Mesendoderm (in vitro differentiated cells): ENCODE measurements around the gene TAF8.

Experiments
- DNase-seq: peaks from one replicate; pipeline ENCODE4 v3.0.0; 2013
- H2AK5ac ChIP-seq: 2 replicates; pipeline ENCODE4 v1.6.1; 2013; ENCODE audit warnings: low read length, inconsistent platforms
- H2BK120ac ChIP-seq: 2 replicates; pipeline ENCODE4 v1.6.1; 2013; ENCODE audit warnings: low read depth, mild to moderate bottlenecking, low read length, moderate library complexity, mixed read lengths
- H2BK15ac ChIP-seq: replicated peaks from 2 replicates; pipeline ENCODE4 v1.6.1; 2013; ENCODE audit warnings: low read depth, mild to moderate bottlenecking, moderate library complexity
- H2BK5ac ChIP-seq: 2 replicates; pipeline ENCODE4 v1.6.1; 2013; ENCODE audit warnings: low read length, inconsistent platforms
- H3K18ac ChIP-seq: 2 replicates; pipeline ENCODE4 v1.6.1; 2013; ENCODE audit warnings: mild to moderate bottlenecking, low read length, mixed read lengths
- H3K23ac ChIP-seq: one replicate; pipeline ENCODE4 v1.6.1; 2013; ENCODE audit warnings: low read length
- H3K27ac ChIP-seq: 2 replicates; pipeline ENCODE4 v1.5.1; 2013; ENCODE audit warnings: low read depth, mild to moderate bottlenecking, inconsistent platforms, low read length, moderate library complexity
- H3K27me3 ChIP-seq: 2 replicates; pipeline ENCODE4 v1.6.1; 2013; ENCODE audit warnings: low read length, control low read depth, mild to moderate bottlenecking, inconsistent platforms; ENCODE audit not compliant: insufficient read depth, poor library complexity
- H3K36me3 ChIP-seq: 2 replicates; pipeline ENCODE4 v1.6.1; 2013; ENCODE audit warnings: low read length, inconsistent platforms; ENCODE audit not compliant: control insufficient read depth, insufficient read depth
- H3K4ac ChIP-seq: one replicate; pipeline ENCODE4 v1.6.1; 2013; ENCODE audit warnings: low read depth, mild to moderate bottlenecking, low read length, moderate library complexity
- H3K4me1 ChIP-seq: 2 replicates; pipeline ENCODE4 v1.6.1; 2013; ENCODE audit warnings: low read depth, low read length, inconsistent platforms; ENCODE audit not compliant: control insufficient read depth
- H3K4me2 ChIP-seq: 2 replicates; pipeline ENCODE4 v1.6.1; 2013; ENCODE audit warnings: low read length
- H3K4me3 ChIP-seq: 2 replicates; pipeline ENCODE4 v1.5.1; 2013; ENCODE audit warnings: mild to moderate bottlenecking, low read length
- H3K56ac ChIP-seq: one replicate; pipeline ENCODE4 v1.6.1; 2013; ENCODE audit warnings: low read length
- H3K79me1 ChIP-seq: 2 replicates; pipeline ENCODE4 v1.6.1; 2013; ENCODE audit warnings: low read length, inconsistent platforms
- H3K79me2 ChIP-seq: 2 replicates; pipeline ENCODE4 v1.6.1; 2013; ENCODE audit warnings: mild to moderate bottlenecking, low read length; ENCODE audit not compliant: control insufficient read depth, insufficient read depth
- H3K9ac ChIP-seq: 2 replicates; pipeline ENCODE4 v1.6.1; 2013; ENCODE audit warnings: low read length, inconsistent platforms
- H4K5ac ChIP-seq: one replicate; pipeline ENCODE4 v1.6.1; 2013; ENCODE audit warnings: low read length
- H4K8ac ChIP-seq: one replicate; pipeline ENCODE4 v1.6.1; 2013; ENCODE audit warnings: low read depth, mild to moderate bottlenecking, control low read depth, low read length, moderate library complexity
- WGBS: extraction: QIAGEN DNeasy Blood & Tissue Kit; methylation state at CpG from one replicate; pipeline ENCODE4 v1.1.7; 2013; ENCODE audit warnings: low lambda C conversion rate, missing lambda C conversion rate; ENCODE audit not compliant: insufficient coverage; ENCODE audit errors: extremely low coverage; 5-methylcytosine and 5-hydroxymethylcytosine counted together

The TAF8 gene

DNA sequence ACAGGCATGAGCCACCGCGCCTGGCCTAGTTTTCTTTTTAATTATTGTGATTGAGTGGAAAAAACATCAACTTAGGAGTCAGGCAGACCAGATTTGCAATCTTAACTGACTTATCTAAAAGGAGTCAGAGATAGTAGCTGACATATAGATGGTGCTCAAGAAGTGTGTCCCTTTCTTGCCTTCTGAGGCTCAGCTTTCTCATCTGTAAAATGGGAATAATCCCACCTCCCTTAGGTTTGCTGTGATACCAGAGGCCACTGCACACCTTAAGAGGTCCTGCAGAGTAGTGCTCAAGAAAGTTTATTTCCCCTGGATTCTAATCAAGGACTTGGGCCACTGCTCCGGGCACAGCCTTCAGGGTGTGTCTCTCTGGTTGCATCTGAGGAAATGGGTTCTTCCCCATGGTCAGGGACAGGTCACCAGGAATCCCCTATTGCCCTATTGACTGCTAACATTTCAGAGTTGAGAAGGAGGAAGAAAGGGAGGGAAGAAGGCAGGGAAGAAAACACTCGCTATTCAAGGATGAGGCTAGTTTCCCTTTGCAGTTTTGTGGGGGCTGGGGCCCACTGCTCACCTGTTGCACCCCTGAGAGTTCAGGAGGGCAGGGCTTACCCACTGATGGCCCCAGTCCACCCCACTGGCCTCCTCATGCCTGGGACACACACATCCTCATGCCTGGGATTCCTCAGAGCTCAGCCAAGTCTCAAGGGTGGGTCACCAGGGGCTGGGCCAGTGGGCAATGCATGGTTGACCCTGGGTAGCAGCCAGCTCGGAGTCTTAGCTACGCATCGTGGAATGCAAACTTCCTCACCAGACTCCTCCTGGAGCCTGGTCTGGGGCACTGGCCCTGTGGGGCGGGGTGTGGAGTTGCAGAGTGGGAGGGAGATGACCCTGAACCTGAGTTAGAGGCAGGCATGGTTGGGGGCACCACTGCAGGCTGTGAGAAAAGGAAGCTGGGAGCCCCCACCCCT lies 70.9 kb downstream of the TAF8 start:
- H3K23ac ChIP-seq: no peak overlapping the region
- DNase-seq: peak; percentile 41
- H4K8ac ChIP-seq: no peak overlapping the region
- H2BK120ac ChIP-seq: no peak overlapping the region
- H3K27me3 ChIP-seq: no peaks in the 10 kb centered on the region
- no peak overlapping the region for H3K9ac ChIP-seq
- H3K36me3 ChIP-seq: peaks cover 10% of the 10 kb centered on the region
- H3K4me1 ChIP-seq: no peaks in the 10 kb centered on the region
- no peak overlapping the region for H2BK5ac ChIP-seq
- no peaks in the 10 kb centered on the region for H3K79me2 ChIP-seq
- no peak overlapping the region for H3K18ac ChIP-seq
- H3K79me1 ChIP-seq: no peaks in the 10 kb centered on the region
- no peak overlapping the region for H4K5ac ChIP-seq
- no peak overlapping the region for H3K4me2 ChIP-seq
- H3K4me3 ChIP-seq: no peak overlapping the region
- no peak overlapping the region for H3K27ac ChIP-seq
- no peak overlapping the region for H3K4ac ChIP-seq
- no CpG with 5 or more reads among the region's 8 CpGs for WGBS
- no peak overlapping the region for H3K56ac ChIP-seq
- no peak overlapping the region for H2BK15ac ChIP-seq
- no peak overlapping the region for H2AK5ac ChIP-seq

DNA sequence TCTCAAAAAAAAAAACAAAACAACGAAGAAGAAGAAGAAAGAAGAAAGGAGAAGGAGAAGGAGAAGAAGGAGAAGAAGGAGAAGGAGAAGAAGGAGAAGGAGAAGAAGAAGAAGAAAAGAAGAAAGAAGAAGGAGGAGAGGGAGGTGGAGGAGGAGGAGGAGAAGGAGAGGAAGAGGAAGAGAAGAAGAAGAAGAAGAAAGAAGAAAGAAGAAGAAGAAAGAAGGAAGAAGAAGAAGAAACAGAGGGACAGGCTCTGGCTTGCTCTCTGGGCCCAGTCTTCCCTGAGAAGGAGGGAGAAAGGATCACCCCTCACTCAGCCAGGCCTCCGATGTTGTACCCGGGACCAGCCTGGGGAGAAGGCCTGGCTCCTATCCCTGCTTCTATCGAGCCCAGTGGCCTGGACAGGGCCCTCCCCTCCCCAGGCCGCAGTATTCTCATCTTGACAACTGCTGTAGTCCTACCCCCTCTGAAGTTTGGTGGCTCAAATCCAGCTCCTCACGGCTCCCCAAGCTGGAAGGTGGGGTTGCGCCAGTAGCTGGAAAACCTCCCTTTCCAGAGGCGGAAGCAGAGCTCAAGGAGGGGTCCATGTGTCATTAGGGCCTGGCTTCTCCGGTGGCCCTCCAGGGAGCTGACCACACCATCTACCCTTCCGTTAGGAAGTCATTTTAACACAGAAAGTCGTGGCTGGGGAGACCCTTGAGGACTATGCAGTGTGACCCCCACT lies 73.2 kb downstream of the TAF8 start:
- no peak overlapping the region for H3K27ac ChIP-seq
- H2BK15ac ChIP-seq: no peak overlapping the region
- no peaks in the 10 kb centered on the region for H3K79me2 ChIP-seq
- no peak overlapping the region for H2AK5ac ChIP-seq
- H3K4me1 ChIP-seq: no peaks in the 10 kb centered on the region
- no peak overlapping the region for H3K4ac ChIP-seq
- H3K4me3 ChIP-seq: no peak overlapping the region
- no peak overlapping the region for H3K23ac ChIP-seq
- H3K9ac ChIP-seq: no peak overlapping the region
- H3K27me3 ChIP-seq: no peaks in the 10 kb centered on the region
- WGBS: no CpG with 5 or more reads among the region's 11 CpGs
- no peak for DNase-seq
- H2BK5ac ChIP-seq: no peak overlapping the region
- no peak overlapping the region for H4K5ac ChIP-seq
- H3K56ac ChIP-seq: no peak overlapping the region
- H2BK120ac ChIP-seq: no peak overlapping the region
- H4K8ac ChIP-seq: no peak overlapping the region
- H3K79me1 ChIP-seq: no peaks in the 10 kb centered on the region
- H3K36me3 ChIP-seq: peaks cover 14% of the 10 kb centered on the region
- H3K18ac ChIP-seq: no peak overlapping the region
- H3K4me2 ChIP-seq: no peak overlapping the region

DNA sequence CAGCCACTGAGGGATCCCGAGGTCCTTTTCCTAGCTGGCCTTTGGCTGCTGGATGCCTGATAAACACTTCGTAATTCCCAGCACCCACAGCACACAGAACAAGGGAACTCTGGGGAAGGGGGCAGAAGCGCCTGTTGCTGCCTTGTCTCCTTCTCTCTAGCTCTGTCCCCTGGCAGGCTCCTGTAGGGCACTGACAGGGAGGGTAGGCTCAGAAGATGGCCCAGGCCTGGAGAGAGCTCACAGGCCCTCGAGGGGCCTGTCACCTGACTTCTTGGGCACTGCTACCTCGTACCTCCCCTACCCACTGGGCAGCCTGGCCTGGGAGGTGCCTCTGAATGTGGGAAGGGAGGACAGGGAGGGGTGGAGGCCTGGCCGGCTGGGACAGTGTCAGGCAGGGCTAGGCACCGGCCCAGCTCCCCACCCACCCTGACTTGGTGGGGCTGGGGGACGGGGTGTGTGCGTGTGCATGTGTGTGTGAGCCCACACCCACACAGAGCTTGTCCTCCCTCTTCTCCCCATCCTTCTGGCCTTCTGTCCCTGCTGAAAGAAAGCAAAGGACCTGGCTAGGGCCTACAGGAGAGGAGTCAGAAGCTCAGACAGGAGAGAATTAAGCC lies 74.0 kb downstream of the TAF8 start:
- Histone ChIP-seq H3K23ac (no peak overlapping the region), H2BK15ac (no peak overlapping the region), H4K5ac (no peak overlapping the region), H3K56ac (no peak overlapping the region), H3K79me2 (no peaks in the 10 kb centered on the region), H2AK5ac (no peak overlapping the region), H3K4ac (no peak overlapping the region), H3K4me3 (no peak overlapping the region), H3K36me3 (peaks cover 14% of the 10 kb centered on the region), H3K4me2 (no peak overlapping the region), H3K18ac (no peak overlapping the region), H3K27ac (no peak overlapping the region), H3K4me1 (no peaks in the 10 kb centered on the region), H3K9ac (no peak overlapping the region), H3K27me3 (no peaks in the 10 kb centered on the region), H4K8ac (no peak overlapping the region), H2BK120ac (no peak overlapping the region), H2BK5ac (no peak overlapping the region), H3K79me1 (peaks cover under 1% of the 10 kb centered on the region)
- DNase-seq: no peak
- no CpG with 5 or more reads among the region's 9 CpGs for WGBS

DNA sequence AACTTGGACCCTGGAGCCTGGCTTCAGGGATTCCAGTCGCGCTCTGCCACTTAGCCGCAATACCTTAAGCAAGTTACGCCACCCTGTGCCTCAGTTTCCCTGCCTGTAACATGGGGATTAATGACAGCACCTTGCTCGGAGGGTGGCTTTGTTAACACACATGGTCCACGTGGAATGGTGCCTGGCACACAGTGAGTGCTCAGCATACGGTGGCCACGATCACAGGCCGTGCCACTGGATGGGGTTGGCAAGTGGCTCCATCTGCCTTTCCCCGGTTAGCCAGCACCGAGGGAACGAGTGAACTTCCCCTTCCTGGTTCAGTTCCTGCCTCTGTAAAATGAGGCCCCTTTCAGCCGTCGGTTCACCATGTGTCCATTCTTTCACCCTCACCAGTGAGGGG lies 74.9 kb downstream of the TAF8 start:
- no CpG with 5 or more reads among the region's 14 CpGs for WGBS
- no peak overlapping the region for H3K27ac ChIP-seq
- no peak for DNase-seq

DNA sequence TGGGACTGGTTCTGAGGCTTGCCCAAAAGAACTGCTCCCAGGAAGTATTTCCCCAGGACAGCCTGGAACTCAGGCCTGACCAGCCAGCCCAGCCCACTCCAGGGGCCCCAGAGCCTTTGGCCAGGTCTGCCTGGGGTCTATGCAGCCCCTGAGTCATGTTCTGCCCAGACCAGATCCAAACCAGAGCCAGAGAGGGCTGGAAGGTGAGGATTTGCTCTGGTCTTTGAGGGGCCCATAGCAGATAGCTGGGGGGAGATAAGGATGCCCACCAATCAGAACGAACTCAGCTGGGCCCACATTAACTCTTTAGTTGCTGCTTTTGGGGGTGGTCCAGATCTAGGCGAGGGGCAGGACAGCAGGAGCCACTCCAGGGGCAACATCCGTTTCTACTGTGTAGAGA lies 75.3 kb downstream of the TAF8 start:
- Histone ChIP-seq H3K56ac (no peak overlapping the region), H3K27ac (no peak overlapping the region), H4K8ac (no peak overlapping the region), H3K4me1 (no peaks in the 10 kb centered on the region), H3K4ac (no peak overlapping the region), H4K5ac (no peak overlapping the region), H3K4me2 (no peak overlapping the region), H3K23ac (no peak overlapping the region), H2BK5ac (no peak overlapping the region), H2AK5ac (no peak overlapping the region), H2BK120ac (no peak overlapping the region), H3K18ac (no peak overlapping the region), H3K4me3 (no peak overlapping the region), H3K9ac (no peak overlapping the region), H3K79me1 (peaks cover 7% of the 10 kb centered on the region), H3K27me3 (no peaks in the 10 kb centered on the region), H3K36me3 (peaks cover 14% of the 10 kb centered on the region), H2BK15ac (no peak overlapping the region), H3K79me2 (peaks cover 3% of the 10 kb centered on the region)
- no CpG with 5 or more reads among the region's 3 CpGs for WGBS
- peak; percentile 37 for DNase-seq

More for the DNA sequence above, 74.9 kb downstream of the TAF8 start:
- Histone ChIP-seq H3K23ac (no peak overlapping the region), H3K4me2 (no peak overlapping the region), H2BK5ac (no peak overlapping the region), H2BK15ac (no peak overlapping the region), H3K4me3 (no peak overlapping the region), H3K4me1 (no peaks in the 10 kb centered on the region), H3K4ac (no peak overlapping the region), H4K8ac (no peak overlapping the region), H3K79me1 (peaks cover 5% of the 10 kb centered on the region), H2BK120ac (no peak overlapping the region), H3K18ac (no peak overlapping the region), H3K79me2 (peaks cover 1% of the 10 kb centered on the region), H4K5ac (no peak overlapping the region), H3K56ac (no peak overlapping the region), H3K9ac (no peak overlapping the region), H2AK5ac (no peak overlapping the region), H3K36me3 (peaks cover 14% of the 10 kb centered on the region), H3K27me3 (no peaks in the 10 kb centered on the region)
